PFSK-1 (cell line): ENCODE results near the gene C1orf21.

Experiments used
- FOXP2 ChIP-seq: optimal IDR thresholded peaks from 2 replicates; pipeline ENCODE3; 2011; ENCODE audit warnings: borderline replicate concordance, control low read depth, inconsistent platforms; ENCODE audit not compliant: insufficient read depth; ENCODE audit errors: extremely low read length, extremely low read depth
- POLR2AphosphoS5 ChIP-seq: IDR thresholded peaks from 2 replicates; pipeline ENCODE4 v1.6.1; 2012; ENCODE audit warnings: low read depth, mild to moderate bottlenecking, control low read depth, low read length, moderate library complexity
- REST ChIP-seq, 2 experiments: IDR thresholded peaks; 2 replicates each; pipeline versions ENCODE4 v1.6.1 to v1.8.0; 2011 to 2012; ENCODE audit warnings: low read depth in 2 of 2, low read length in 2 of 2, control low read depth in 1 of 2, inconsistent platforms in 1 of 2, mild to moderate bottlenecking in 1 of 2, moderate library complexity in 1 of 2; ENCODE audit not compliant: insufficient read depth in 1 of 2
- SIN3A ChIP-seq: IDR thresholded peaks from 2 replicates; pipeline ENCODE4 v1.6.1; 2012; ENCODE audit warnings: mild to moderate bottlenecking, low read length, moderate library complexity, borderline replicate concordance; ENCODE audit not compliant: insufficient read depth
- TAF1 ChIP-seq: IDR thresholded peaks from 2 replicates; pipeline ENCODE4 v1.6.1; 2012; ENCODE audit warnings: low read length, control low read depth, borderline replicate concordance; ENCODE audit not compliant: insufficient read depth

The C1orf21 gene

GRCh38 chr1:184640505-184640904 is 253.7 kb downstream of the C1orf21 start:
- TF ChIP-seq TAF1 (no peak), SIN3A (no peak), POLR2AphosphoS5 (no peak), FOXP2 (no peak), REST (IDR thresholded peaks at IDR 0.05; ENCODE audit: insufficient read depth in 1 of 2, low read depth in 2 of 2, low read length in 2 of 2) (no peak)

GRCh38 chr1:184641894-184642293 is 255.1 kb downstream of the C1orf21 start:
- TF ChIP-seq TAF1: no peak

- TF ChIP-seq REST (IDR thresholded peaks at IDR 0.05; ENCODE audit: insufficient read depth in 1 of 2, low read depth in 2 of 2, low read length in 2 of 2) (no peak), SIN3A (no peak), TAF1 (no peak), POLR2AphosphoS5 (no peak), FOXP2 (no peak)
Measured at GRCh38 chr1:184643661-184644060, 256.8 kb downstream of the C1orf21 start.

DNA sequence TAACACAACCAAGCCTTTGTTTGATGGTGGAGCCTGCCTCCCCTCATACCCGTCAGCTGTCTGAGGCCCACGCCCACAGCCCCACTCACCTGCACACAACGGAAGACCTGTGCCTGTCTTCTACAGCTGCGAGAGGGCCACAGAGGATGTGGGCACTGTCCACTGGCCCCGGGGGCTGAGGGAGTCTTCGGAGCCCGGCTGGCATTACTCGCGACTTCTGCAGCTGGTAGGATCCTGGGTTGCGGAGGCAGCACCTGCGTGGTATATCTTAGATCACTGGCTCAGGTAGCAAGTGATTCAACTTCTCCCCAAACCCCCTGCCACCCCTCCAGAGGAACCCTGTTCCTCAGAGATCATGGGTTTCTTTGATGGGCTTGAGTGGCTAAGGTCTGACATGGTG is 257.9 kb downstream of the C1orf21 start:
- TF ChIP-seq TAF1: no peak

DNA sequence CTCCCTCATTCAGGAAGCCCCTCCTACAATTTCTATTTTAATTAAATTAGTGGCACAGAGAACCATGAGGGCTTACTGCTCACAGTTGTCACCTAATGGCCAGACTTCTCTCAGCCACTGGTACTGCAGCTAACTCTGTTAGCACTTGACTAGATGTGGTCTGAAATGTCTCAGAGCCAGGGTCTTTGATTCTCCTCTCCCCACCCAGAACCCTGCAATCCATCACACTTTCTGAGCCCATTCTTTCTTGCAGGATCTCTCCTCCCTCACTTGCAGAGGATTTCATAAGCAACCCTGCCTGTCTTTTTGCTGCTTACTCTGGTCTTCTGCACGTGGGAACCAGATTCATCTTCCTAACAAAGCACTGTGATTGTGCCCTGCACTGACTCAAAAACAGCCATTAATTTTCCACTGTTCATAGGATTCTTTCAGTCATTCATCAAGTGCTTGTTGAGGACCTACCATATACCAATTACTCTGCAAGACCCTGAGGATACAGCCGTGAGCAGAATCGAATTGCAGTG is 259.4 kb downstream of the C1orf21 start:
- TF ChIP-seq FOXP2 (no peak), SIN3A (no peak), REST (IDR thresholded peaks at IDR 0.05; ENCODE audit: insufficient read depth in 1 of 2, low read depth in 2 of 2, low read length in 2 of 2) (no peak), POLR2AphosphoS5 (no peak), TAF1 (no peak)

GRCh38 chr1:184646824-184647223 is 260.0 kb downstream of the C1orf21 start:
- TF ChIP-seq SIN3A: no peak
- no peak for TF ChIP-seq REST (IDR thresholded peaks at IDR 0.05; ENCODE audit: insufficient read depth in 1 of 2, low read depth in 2 of 2, low read length in 2 of 2)
- TF ChIP-seq POLR2AphosphoS5: no peak
- TF ChIP-seq TAF1: no peak
- no peak for TF ChIP-seq FOXP2
